Iris pigment epithelial cell (primary cell): ENCODE data around the gene MDM2.
A peak's percentile ranks its signal among the peaks of the same experiment; 100 is the strongest.

ENCODE experiments used
- DNase-seq: peaks from one replicate; pipeline ENCODE4 v3.0.0-alpha.2; 2011; ENCODE audit warnings: low read depth

Gene MDM2

DNA sequence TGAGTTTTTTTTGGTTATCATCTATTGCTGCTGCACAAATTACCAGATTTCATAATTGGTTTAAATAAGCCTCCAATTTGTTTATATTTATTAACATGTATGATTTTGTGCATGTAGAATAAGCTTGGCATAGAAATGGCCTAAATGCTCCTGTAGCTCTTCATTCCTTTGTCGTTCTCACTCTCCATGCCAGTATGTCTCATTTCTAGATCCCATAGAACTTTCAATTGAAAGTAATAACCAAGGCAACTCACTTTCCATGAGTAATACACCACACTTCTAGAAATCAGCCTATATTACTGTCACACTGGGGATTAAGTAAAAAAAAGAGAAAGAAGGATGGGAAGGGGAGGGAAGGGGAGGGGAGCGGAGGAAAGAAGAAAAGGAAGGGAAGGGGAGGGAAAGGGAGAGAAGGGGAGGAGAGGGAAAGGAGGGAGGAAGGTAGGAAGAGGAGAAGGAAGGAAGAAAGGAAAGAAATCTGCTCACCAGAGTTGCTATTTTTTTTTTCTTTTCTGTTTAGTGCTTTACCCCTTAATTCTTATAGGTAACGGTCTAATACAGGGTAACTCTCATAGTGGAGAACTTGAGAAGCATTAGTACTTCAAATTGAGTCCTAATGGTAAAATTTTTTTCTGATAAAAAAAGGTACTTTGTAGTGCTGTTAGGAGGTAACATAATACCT, 45.6 kb downstream of the MDM2 start:
- DNase-seq = no peak

DNA sequence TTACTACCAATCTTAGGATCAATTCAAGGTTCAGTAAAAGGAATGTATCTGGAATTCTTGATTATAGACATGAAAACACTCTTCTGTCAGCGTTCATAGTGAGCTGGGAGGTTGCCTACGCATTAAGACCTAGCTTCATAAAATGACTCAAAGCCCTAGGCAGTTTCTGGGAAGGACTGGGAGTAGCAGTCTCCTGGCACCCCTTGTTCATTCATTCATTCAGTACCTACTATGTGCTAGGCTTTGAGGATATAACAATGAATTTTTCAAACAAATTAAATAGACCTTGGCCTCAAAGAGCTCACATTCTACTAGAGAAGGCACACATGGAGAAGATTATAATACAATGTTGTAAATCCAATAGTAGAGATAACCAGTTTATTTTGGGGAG, 46.1 kb downstream of the MDM2 start:
- no peak for DNase-seq

DNA sequence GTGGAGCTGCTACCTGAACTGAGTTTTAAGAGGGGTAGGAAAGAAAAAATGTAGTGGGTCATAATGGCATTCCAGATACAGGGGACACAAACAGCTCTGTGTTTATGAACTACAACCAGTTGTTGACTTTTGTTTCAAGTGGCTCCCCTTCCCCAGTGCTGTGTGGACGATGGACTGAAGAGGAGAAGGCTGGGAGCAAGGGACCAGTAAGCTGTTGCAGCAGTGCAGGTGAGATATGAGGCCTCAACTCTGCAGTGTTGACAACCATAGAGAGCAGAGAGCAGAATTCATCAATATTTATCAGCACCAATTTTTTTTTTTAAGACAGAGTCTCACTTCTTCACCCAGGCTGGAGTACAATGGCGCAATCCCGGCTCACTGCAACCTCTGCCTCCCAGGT, 46.6 kb downstream of the MDM2 start:
- DNase-seq = no peak

DNA sequence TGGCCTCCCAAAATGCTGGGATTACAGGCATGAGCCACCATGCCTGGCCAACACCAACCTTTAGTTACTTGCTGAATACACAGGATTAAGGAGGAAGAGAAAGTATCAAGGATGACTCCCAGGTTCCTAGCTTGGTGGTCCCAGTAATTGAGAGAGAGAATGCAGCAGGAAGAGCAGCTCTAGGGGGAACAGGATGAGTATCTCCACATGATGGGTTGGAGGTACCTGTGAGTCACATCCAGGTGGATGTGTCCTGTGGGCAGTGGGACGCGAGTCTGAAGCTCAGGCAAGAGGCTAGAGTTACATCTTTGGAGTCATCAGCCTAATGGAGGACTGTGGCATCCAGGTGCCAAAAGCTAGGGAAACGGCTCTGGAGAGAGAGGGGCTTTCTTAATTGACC, 47.1 kb downstream of the MDM2 start:
- no peak for DNase-seq

DNA sequence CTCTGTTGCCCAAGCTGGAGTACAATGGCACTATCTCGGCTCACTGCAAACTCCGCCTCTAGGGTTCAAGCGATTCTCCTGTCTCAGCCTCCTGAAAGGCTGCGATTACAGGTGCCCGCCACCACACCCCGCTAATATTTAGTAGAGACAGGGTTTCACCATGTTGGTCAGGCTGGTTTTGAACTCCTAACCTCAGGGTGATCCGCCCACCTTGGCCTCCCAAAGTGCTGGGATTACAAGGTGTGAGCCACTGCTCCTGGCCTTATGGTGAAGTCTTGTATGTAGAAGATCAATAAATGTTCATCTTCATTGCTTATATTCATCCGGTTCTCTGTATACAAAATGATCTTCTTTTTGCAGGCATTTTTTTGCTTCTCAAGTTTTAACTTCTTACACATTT, 47.8 kb downstream of the MDM2 start:
- no peak for DNase-seq

DNA sequence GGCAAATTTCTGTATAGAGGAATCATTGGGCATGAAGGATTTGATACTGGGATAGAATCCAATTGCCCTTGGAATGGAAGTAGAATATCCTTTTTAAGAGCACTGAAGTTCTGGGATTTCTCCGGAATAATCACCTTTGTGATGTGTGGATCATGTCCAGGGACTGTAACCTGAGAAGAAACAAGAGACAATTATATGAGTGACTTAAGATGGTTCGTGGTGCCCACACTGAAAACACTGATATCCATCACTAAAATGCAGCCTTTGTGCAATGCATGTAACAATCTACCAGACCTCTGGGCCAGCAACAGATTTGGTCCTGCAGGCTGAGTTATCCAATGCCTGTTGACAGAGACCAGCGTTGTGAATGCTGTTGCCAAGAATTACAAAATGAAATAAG, 48.5 kb downstream of the MDM2 start:
- no peak for DNase-seq

DNA sequence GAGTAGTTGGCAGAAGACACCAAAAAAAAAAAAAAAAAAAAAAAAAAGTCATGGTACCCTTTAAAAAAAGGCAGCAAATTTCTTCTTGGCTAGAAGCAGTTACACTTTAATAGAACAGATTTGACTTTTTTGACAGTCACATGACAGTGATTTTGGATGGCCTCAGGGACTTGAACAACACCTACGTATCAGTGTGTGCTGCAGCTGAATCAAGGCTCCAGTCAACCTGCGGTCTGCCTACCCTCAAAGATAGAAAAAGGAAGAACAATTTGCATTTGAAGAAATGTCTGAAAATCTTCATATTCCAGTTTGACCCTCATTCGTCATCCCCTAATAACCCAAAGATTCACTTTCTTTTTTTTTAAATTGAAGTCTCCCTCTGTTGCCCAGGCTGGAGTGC, 53.9 kb downstream of the MDM2 start:
- DNase-seq = no peak

DNA sequence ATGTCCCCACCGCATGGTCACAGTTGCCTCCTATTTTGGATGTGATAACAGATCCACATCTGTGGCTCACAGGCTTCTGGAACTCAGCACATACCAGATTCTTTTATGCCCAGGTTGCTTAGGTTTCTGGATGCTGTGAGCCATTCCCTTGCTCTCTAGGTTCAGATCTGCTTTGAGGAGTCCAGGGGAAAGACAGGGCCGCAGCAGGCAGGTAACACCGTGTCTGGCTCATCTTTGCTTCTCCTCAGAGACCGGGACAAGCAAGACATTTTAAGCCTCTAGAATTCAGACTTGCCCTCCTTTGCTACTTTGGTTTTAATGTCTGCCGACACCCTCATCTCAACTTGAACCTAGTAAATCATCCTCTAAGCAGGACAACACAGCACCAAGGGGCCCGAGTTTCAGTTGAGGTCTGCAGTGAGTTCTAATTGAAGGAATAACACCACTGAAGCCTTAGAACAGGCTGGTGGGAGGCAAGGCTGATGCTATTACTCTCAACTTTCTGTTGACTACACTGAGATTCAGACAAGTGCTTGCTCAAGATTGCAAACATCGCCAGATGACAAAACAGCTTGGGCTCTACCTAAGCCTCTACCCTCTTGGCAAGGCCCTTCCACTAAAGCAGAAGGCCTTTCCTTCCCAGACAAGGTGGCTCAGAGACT, 55.3 kb downstream of the MDM2 start:
- no peak for DNase-seq

DNA sequence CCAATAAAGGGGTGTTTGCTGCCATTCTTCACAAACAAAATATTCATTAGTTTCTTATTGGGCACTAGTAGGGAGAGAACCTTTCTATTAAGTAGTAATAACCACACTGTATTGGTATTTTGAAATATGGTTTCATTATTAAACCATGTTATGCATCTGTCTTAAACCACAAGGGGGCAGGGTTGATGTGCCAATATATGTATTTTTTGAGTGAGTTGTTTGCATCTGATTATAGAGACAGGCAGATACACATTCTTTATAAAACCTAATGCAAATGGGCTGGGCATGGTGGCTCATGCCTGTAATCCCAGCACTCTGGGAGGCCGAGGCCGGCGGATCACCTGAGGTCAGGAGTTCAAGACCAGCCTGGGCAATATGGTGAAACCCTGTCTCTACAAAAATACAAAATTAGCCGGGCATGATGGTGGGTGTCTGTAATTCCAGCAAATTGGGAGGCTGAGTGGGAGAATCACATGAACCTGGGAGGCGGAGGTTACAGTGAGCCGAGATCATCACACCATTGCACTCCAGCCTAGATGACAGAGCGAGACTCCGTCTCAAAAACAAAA, 56.0 kb downstream of the MDM2 start:
- peak; percentile 63 for DNase-seq

DNA sequence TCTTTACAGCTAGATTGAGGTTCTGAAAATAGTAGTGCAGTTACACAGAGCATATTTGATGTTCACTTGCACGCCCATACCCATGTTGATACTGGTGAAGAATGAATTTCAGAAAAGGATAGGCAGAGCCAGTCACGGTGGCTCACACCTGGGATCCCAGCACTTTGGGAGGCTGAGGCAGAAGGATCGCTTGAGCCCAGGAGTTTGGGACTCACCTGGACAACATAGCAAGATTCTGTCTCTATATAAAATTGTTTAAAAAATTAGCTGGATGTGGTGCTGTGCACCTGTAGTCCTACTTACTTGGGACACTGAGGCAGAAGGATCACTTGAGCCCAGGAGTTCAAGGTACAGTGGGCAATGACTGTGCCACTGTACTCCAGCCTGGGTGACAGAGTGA, 56.6 kb downstream of the MDM2 start:
- no peak for DNase-seq

DNA sequence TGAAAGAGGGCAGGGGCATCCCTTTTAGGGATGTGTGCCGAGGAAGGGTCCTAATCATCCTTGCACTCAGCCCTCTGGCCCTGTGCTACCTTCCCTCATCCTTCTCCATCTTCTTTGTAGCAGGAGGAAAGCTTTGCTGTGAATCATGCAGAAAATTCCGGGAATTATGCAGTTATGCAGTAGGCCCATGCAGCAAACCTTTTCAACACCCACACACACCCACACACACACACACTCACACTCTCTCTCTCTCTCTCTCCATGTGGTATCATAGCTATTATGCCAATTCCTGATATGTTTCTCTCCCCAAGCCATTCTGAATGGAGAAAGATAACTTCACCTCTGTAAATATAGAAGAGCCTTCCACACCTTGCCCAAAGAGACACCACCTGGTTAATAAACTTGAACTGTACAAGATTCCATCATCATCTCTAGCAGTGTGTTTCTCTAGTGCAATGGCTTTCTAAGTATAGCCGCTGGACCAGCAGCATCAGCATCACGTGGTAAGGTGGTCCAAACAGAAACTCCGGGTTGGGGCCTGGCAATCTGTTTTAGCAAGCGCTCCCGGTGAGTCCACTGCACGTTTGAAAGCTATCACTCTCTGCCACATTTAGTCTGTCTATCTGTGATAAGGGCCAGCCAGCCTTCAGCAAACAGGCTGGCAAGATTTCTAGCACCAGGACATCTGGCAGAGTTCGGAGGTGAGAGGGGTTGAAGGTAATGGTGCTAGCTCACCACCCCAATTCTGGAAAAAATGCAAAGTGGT, 57.6 kb downstream of the MDM2 start:
- no peak for DNase-seq

DNA sequence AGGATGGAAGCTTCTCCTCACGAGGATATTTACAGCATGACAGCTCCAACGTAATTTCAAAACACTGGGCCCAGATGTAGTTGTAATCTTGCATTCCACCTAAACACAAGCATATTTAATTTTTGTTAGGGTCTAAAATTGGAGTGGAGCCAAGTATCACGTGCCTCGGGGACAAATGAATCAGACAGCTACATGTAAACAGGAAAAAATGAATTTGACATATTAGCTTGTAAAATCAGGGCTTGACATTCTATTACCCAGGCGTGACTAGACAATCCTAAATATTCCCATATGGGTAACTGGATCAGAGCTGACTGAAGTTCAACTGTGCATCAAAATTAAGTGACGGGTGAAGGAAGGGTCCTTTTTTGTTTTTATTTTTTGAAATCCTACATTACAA, 59.0 kb downstream of the MDM2 start:
- DNase-seq = no peak

DNA sequence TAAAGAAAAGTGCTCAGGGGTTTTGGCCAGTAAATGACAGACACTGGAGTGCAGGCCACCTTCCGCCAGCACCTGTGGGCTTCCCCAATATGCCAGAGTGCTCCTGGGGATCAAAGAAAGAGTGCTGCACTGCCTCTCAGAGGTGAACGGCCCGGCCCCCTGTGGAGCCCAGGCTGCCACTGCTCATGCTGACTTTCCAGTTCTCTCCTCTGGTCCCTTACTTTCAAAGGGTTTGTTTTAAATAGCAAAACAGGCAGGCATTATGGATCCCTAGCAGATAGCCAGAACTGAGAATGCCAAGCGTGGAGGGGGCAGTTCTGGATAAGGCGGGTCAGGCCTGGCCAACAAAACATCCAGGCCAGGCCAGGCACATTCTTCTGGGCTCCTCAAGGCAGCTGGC, 59.6 kb downstream of the MDM2 start:
- DNase-seq = no peak

DNA sequence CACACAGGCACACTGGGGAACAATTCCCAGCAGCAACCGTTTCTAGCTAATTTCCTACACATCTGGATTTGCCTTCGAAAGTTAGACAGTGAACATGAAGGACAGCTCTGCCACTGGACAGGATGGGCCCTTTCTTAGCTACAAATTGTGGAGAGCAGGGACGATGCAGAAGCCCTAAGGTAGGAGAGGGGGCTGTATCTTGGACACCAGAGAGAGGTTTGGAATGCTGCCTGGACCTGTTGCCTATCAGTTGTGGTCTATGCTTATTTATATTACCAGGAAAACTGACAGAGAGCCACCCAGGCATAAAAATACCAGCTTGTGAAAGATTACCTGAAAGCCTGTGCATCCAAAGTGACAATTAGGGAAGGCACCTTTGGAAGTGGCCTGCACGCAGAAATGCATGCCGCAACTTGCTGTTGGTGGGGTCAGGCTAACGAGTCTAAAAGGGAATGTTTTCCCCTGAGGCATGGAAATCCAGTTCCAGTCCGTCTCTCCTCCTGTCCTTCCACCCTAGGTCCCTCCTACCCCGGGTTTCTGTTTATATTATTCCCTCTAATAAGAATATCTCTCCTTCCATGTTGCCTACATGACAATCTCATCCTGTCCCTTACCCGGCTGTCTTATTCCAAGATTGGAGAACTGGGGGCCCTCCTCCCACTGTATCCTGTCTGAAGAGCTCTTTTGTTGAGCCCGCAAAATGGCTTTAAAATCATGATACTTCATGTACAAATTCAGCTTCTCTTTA, 60.2 kb downstream of the MDM2 start:
- no peak for DNase-seq

DNA sequence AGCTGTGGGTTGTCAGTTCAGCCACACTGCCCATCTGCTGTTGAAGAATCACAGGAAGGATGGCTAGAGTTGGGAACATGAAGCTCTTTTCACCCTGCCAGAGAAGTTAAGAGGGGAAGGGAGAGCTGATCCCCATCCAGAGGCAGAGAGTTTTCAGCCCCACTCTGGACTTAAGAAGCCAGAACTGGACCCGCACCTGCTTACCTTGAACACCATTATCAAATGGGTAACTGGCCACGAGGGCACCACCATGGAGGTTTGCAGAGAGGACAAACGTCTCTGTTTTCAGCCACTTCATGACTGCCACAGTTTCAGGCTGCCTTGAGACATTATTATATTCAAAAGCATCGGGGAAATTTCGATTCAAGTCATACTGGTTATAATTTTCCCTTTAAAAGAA, 62.0 kb downstream of the MDM2 start:
- no peak for DNase-seq

DNA sequence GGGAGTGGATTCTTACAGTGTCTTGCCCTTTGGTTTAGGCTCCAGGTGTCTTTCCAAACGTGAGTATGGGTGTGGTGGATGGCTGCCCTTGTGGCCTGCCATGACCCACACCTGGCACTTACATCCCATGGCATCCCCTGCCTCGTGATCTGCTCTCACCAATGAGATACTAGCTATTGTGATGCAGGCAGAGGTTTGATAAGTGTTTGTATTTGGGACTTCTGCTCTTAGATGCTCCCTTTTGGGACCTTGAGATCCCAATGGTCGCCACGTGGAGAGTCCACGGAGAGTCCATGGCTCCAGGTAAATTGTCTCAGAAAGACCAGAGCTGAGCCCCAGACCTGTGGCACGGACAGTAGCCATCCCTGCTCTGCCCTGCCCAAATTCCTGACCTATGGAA, 62.5 kb downstream of the MDM2 start:
- DNase-seq = no peak

DNA sequence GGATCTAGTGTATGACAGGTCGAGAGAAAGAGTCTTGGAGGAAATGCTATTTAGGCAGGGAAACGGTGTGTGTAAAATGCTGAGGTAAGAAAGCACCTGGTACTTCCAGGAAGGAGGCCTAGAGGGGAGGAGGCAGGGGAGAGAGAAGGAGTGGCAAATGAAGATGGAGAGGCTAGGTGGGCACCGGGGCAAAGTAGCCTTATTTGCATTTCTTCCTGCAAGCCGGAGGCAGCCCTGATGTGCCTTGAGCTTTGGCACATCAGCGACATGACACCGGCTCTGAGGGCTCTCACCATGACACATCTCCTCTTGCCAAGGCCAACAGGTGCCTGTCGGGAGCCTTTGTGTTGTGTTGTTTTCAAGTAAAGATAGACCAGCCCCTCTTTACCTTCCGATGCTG, 63.4 kb downstream of the MDM2 start:
- no peak for DNase-seq

DNA sequence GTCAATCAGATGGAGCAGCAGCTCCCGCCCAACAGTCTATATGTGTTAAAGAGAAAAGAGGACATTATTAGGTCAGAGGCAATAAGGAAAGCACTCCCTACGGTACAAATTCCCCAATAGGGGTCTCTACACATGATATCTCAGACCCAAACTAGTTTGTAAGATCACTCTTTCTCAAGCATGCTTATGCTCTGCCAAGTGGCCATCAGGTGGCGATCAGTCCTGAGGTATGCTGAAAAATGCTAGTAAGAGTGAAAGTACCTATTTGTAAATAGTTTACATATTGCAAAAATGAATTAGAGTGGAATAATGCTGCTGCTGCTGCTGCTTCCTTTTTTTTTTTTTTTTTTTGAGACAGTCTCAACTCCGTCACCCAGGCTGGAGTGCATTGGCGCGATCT, 63.9 kb downstream of the MDM2 start:
- DNase-seq = no peak

DNA sequence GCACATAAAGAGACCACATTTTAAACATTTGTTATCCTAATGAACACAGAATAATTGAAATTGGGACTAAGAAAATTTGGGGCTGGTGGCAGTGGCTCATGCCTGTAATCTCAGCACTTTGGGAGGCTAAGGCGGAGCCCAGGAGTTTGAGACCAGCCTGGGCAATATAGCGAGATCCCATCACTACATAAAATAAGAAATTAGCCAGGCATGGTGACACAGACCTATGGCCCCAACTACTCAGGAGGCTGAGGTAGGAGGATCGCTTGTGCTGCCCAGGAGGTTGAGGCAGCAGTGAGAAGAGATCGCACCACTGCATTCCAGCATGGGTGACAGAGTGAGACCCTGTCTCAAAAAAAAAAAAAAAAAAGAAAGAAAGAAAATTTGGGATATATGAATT, 65.3 kb downstream of the MDM2 start:
- no peak for DNase-seq

DNA sequence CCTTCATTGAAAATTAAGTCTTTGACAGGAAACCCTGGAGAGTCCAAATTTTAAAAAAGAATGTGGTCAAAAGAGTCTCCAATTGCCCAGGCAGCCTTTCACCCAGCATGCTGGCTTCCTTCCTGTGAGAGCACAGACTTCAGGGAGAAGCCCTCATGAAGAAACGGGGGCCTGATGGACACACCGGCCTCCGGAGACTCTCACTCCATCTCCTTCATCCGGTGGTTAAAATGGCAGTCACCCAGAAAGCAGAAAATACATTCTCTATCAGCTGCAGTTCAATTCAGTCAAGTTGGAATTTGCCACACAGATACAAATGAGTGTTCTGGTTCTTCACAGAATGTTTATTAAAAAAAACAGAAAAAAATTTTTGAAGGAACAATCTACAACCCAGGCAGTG, 68.5 kb downstream of the MDM2 start:
- DNase-seq = no peak

DNA sequence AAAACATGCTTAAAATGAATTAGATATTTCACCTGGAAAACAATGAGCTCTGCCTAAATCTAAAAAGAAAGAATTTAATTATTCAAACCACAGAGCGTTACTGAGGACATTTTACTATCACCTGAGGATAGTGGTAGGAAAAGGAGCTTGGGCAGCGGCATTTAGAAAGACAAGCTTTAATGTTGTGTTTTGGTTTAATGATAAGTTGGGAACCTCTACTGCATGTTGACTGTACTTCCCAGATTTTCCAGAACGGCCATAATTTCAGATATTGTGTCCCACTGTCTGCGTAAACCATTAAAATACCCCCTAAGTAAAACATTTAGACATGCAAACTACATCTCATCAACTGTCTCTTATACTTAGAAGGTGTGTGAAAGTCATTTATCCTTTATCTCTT, 69.6 kb downstream of the MDM2 start:
- no peak for DNase-seq

DNA sequence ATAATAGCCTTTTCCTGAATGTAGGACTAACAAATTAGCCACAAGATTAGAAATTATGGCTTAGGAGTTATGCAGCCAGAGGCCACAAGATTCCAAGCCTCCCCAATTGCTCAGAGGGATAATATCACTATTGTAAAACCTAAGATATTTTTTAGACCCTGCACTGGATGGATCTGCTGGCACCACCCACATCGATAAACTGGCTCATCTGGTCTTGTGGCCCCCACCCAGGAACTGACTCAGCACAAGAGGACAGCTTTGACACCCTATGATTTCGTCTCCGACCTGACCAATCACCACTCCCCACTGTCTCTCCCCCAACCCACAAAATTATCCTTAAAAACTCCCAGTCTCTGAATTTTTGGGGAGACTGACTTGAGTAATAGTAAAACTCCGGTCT, 70.3 kb downstream of the MDM2 start:
- DNase-seq = no peak

DNA sequence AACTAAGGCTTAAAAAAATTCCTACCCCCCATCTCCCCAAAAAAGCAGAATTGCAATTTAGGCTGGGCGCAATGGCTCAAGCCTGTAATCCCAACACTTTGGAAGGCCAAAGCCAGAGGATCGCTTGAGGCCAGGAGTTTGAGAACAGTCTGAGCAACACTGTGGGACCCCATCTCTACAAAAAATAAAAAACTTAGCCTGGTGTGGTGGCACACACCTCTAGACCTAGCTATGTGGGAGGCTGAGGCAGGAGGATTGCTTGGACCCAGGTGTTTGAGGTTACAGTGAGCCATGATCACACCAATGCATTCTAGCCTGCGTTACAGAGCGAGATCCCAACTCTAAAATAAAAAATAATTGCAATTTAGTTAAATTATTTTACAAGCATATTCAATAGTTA, 70.9 kb downstream of the MDM2 start:
- no peak for DNase-seq
